Stimulated activated CD8-positive, alpha-beta memory T cell treated with anti-CD3 and anti-CD28 coated beads, Interleukin-12 subunit alpha, Interleukin-12 subunit beta, amount 100 ng/mL, for 24 hours (primary cell): ENCODE data around the gene SYNGR3.

Experiments
- DNase-seq: peaks from one replicate; pipeline ENCODE4 v3.0.0-alpha.2; 2020; ENCODE audit errors: extremely low read depth

The SYNGR3 gene

DNA sequence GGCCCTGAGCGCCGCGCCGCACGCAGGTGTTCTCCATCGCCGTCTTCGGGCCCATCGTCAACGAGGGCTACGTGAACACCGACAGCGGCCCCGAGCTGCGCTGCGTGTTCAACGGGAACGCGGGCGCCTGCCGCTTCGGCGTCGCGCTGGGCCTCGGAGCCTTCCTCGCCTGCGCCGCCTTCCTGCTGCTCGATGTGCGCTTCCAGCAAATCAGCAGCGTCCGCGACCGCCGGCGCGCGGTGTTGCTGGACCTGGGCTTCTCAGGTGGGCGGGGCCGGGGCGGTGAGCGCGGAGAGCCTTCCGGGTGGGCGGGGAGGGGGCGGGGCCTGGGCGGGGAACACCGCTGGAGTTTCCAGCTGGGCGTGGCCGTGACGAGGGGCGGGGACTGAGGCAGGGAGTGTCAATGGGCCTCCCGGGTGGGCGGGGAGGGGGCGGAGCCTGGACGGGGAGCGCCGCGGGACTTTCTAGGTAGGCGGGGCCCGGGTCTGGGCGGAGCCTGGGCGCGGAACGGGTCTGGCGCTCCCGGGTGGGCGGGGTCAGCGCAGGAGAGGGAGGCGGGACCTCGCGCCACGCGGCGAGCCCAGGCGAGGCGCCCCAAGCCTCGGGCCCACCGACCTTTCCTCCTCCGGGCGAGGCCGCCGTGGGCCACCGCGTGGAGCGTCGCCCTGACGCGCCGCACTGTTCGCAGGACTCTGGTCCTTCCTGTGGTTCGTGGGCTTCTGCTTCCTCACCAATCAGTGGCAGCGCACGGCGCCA lies 2.4 kb downstream of the SYNGR3 start:
- DNase-seq = peak; percentile 90

- no peak for DNase-seq
These were observed 3.0 kb downstream of the SYNGR3 start for GRCh38 chr16:1992704-1993317.

GRCh38 chr16:1993731-1994131 lies 4.0 kb downstream of the SYNGR3 start:
- DNase-seq = no peak

DNA sequence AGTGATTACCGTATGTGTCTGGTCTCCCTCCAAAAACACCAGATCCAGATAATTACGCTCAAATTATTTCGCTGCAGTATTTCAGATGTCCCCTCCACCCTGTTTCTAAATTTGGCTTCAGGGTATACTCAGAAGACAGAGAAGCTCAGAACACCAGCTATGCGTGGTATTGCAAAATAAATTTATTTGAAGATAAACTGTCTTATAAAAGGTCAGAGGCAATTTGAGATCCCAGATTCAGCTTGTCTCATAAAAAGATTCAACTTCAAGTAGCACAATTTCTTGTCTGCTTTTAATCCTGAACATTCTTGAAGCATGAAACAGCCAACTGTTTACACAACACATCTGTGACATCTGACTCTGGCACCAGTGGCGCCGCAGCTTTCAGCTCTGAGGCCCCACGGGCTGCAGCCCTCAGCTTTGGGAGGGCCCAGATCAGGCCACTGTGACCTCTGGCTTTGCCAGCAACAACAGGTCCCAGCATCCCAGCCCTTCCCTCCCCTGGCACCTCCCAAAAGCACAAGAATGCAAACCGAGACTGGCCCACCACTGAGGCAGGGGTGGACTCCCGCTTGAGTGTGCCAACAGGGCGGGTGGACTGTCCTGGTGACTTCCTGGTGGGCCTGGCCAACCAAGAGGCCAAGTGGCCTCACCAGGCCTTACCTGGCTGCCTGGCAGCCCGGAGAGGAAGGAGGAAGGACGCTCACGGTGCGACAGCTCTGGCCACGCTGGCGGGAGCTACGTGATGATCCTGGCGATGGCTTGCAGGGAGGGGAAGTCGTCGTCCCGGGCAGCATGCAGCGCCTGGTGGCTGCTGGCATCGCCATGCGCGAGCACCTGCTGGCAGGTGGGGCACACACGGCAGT lies 8.0 kb downstream of the SYNGR3 start:
- no peak for DNase-seq

GRCh38 chr16:1998360-1998835 lies 8.6 kb downstream of the SYNGR3 start:
- DNase-seq = no peak

DNA sequence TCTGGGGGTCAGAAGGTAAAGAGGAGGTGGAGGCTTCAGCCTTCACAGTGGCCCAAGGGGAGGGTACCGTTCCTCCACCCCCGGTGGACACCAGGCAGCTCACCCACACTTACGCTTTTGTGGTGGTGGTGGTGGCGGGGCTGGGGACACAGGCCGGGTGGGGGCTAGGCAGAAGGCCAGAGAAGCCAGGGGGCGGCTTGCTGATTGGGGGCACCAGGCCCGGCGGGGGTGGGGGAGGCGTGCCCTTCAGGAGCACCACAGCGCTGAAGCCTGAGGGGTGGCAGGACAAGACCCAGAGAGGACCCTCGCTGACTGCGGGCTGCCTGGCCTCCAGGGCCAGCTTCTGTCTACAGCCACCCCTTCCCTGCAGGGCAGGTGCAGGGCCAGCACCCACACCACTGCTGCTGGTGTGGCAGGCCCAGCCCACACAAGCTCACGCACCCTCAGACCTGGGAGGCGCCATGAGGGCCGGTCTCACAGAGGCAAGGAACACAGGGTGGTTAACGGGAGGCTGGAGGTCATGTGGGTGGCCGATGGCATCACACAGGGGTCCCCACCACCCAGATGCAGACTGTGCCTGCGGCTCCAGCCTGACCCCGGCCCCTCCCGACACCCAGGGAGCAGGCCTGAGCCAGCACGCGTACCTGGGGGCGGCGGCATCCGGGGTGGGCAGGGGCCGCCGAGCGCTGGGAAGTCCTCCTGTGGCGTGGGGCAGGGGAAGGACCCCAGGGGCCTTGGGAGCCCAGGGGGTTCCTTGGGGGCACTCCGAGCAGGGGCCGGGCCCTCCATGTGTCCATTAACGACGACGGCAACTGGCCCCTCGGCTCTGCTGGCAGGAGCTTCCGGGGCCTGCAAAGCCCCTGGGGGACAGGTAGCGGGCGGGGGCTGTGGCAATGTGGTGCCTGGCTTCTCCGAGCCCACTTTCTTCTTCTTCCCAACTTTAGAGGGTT lies 9.4 kb downstream of the SYNGR3 start:
- no peak for DNase-seq

- DNase-seq = no peak
These were observed 10.2 kb downstream of the SYNGR3 start for GRCh38 chr16:1999866-2000514.

GRCh38 chr16:2001035-2001434 lies 11.3 kb downstream of the SYNGR3 start:
- no peak for DNase-seq

GRCh38 chr16:2001456-2002355 lies 11.9 kb downstream of the SYNGR3 start:
- DNase-seq = no peak

- no peak for DNase-seq
These were observed 12.8 kb downstream of the SYNGR3 start for GRCh38 chr16:2002406-2003230.

GRCh38 chr16:2003231-2003826 lies 13.6 kb downstream of the SYNGR3 start:
- no peak for DNase-seq

- peak; percentile 66 for DNase-seq
These were observed 14.3 kb downstream of the SYNGR3 start for GRCh38 chr16:2003827-2004641.

DNA sequence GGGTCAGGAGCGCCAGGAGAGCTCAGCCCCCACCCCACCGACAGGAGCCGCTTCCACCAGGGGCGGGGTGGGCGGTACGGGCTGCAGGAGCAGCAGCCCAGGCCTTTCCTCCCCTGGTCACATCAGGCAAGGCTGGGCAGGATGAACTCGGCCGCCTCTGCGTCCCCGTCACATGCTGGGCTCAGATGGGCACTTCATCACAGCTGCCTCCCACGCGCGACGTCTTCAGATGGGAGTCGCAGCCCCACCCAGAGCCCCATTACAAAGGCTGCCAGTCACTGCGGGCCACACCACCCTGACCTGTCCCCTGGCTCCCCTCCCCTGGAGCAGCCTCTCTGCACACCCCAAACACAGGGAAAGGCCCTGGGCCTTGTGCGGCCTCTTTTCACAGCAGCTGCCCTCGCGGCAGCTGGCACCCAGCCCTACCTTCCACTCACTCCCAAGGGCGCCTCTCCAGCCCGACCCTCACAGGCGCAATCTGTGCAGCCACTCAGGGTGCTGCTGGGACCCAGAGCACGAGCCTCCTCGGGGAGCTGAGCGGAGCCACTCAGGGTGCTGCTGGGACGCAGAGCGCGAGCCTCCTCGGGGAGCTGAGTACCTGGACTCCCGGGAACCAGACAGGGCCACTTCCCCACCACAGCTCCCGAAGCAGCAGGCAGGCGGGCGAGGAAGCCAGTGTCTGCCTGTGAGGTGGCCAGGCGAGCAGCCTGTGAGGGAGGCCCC lies 15.2 kb downstream of the SYNGR3 start:
- DNase-seq = no peak

- no peak for DNase-seq
These were observed 15.9 kb downstream of the SYNGR3 start for GRCh38 chr16:2005646-2006045.

DNA sequence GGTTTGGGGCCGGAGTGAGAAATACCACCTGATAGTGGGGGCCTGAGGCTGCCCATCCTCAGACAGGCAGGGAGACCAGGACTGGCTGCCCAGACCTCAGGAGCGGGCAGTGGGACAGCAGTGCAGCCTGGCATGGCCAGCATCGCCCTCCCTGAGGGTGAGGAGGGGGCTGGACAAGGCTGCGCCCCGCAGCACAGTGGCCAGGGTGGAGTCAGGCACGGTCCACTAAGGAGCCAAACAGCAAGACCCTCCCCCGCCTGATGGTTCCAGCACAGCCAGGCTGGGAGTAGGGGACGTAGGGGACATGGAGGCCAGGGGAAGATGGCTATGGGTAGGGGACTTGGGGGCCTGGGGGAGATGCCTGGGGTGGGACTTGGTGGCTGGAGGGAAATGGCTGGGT lies 16.5 kb downstream of the SYNGR3 start:
- no peak for DNase-seq

- DNase-seq = no peak
These were observed 17.5 kb downstream of the SYNGR3 start for GRCh38 chr16:2007081-2007836.
